Activated T-helper 1 cell treated with anti-CD3 and anti-CD28 coated beads, Interleukin-12 subunit alpha, Interleukin-12 subunit beta, Interleukin-2, Interleukin-4 antibody, amounts not matched to agents 30 ng/mL and 10 ng/mL and 1 ng/mL, durations not matched to agents 14 hours and 24 hours and 36 hours (primary cell): ENCODE results near the gene PAPPA. TPM values are rescaled to one million over a fixed set of nuclear protein-coding genes. Genes with fewer than 3 reads are reported as not detected.

Source experiments
- DNase-seq: peaks from one replicate; pipeline ENCODE4 v3.0.0; 2021; ENCODE audit warnings: low spot score
- H3K27ac Mint-ChIP-seq: one replicate; pipeline ENCODE4 v1.8.0; 2021; ENCODE audit warnings: mild to moderate bottlenecking, mixed read lengths
- H3K27me3 Mint-ChIP-seq: one replicate; pipeline ENCODE4 v1.8.0; 2022; ENCODE audit warnings: mild to moderate bottlenecking, moderate library complexity, mixed read lengths; ENCODE audit not compliant: insufficient read depth
- H3K36me3 Mint-ChIP-seq: one replicate; pipeline ENCODE4 v1.8.0; 2021; ENCODE audit warnings: low read depth, mixed read lengths
- H3K4me1 Mint-ChIP-seq: one replicate; pipeline ENCODE4 v1.8.0; 2021; ENCODE audit warnings: low read depth, mixed read lengths
- H3K4me3 Mint-ChIP-seq: one replicate; pipeline ENCODE4 v1.8.0; 2021; ENCODE audit warnings: mild to moderate bottlenecking, moderate library complexity, mixed read lengths
- H3K9me3 Mint-ChIP-seq: one replicate; pipeline ENCODE4 v1.8.0; 2021; ENCODE audit warnings: mixed read lengths
- intact Hi-C: fragments of 100-400 bp; cut with micrococcal nuclease; formaldehyde crosslinking; loops from one replicate; pipeline ENCODE4 v1.15.1; 2024
- total RNA-seq: library from RNA; stranded (reverse); gene quantifications from 2 replicates; pipeline ENCODE4 v1.2.3, GENCODE V29; 2022

The PAPPA gene
- total RNA-seq, 1 donor from 2014 or later, result not detected

DNA sequence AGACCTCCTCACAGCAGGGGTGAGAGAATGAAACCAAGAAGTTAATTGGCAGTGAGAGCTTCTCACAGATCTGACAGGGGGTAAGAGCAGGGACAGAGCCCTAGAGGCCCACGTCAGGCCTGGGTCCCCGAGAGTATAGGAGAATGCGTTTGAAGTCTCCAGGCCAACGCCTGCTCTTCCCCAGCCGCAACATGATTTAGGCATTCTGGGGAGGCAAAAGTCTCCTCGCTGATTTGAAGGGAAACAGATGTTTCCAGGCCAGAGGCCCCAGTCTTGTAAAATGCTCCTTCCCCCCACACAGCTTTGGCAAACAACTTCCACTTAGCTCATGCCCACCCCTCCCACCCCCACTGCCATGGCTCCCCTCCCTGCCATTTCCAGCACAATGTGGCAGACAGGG, 294.3 kb downstream of the PAPPA start:
- H3K9me3 Mint-ChIP-seq, result no peaks in the 10 kb centered on the region

DNA sequence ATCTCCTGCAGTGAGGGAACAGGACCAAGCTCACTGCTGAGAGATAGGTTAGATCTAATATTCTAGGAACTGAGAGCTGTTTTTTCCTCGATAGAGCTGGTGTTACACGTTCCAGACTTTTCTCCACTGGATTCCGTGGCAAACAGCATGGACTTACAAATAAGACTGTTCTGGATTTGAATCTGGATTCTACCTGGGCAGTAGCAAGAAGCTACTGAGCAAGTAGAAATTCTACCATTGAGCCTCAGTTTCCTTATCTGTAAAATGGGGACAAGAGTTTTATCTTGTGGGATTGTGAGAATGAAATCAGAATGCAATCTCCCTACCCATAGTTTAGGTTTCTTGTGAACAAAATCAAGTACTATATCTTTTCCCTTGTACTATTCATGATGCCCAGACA, 294.8 kb downstream of the PAPPA start:
- Mint-ChIP-seq H3K9me3 (no peaks in the 10 kb centered on the region), H3K36me3 (no peaks in the 10 kb centered on the region), H3K27me3 (no peaks in the 10 kb centered on the region), H3K4me3 (no peak overlapping the region), H3K4me1 (no peaks in the 10 kb centered on the region), H3K27ac (no peak overlapping the region)
- no peak for DNase-seq
- intact Hi-C loops, result no loop called here

More for the DNA sequence above, 294.3 kb downstream of the PAPPA start:
- H3K36me3 Mint-ChIP-seq, result no peaks in the 10 kb centered on the region
- no peaks in the 10 kb centered on the region for H3K27me3 Mint-ChIP-seq
- intact Hi-C loops, result no loop called here
- H3K4me3 Mint-ChIP-seq, result no peak overlapping the region
- no peak overlapping the region for H3K27ac Mint-ChIP-seq
- DNase-seq, result no peak
- no peaks in the 10 kb centered on the region for H3K4me1 Mint-ChIP-seq

DNA sequence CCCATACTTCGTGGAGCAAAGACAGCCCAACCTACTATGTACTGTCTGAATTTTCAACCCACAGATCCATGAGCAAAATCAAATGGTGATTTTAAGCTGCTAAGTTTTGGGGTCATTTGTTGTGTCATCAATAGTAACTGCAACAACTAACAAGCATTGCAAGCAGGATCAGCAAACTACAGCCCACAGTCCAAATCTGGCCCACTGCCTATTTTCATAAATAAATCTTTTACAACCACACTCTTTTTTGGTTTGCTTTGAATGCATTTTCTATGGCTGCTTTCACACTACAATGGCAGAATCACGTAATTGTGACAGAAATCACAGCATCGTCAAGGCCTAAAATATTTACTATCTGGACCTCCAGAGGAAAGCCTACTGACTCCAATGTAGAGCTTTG, 296.4 kb downstream of the PAPPA start:
- no peak for DNase-seq
- H3K4me1 Mint-ChIP-seq, result no peaks in the 10 kb centered on the region
- H3K36me3 Mint-ChIP-seq, result no peaks in the 10 kb centered on the region
- H3K9me3 Mint-ChIP-seq, result no peaks in the 10 kb centered on the region
- H3K27ac Mint-ChIP-seq, result no peak overlapping the region
- H3K27me3 Mint-ChIP-seq, result no peaks in the 10 kb centered on the region
- H3K4me3 Mint-ChIP-seq, result no peak overlapping the region
- intact Hi-C loops, result no loop called here

DNA sequence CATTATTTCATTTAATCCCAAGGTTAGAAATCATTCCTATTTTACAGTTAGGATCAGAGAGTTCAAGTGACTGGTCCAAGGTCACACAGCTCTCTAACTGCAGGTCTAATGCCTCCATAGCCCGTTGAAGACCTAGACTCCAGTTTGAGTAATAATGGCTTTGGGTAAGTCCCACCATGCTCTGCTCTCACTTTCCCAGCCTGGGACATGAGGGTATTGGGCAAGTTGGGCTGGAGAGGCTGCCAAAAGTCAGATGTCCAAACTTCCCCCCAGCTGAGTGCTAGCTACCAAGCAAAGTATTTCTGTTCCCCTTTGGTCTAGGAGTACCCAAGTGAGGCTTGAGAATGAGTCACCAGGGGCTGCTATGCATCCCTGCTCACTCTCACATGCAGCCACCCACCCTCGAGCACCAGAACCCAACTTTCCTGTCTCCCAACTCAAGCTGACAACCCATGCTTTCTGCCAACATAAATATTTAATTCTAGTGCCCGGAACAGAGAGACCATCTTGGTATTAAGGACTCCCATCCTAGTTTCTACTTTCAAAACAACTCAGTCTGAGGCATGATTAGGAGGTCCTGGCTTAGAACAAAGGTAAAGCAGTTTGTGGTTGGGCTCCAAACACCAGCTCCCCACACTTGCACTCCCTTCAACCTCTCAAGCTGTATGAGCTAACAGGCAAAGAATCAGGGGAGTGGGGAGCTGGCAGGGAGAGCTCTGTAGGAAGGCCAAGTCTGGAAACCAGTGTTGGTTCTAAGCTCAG, 297.0 kb downstream of the PAPPA start:
- intact Hi-C loops, result no loop called here
- no peaks in the 10 kb centered on the region for H3K9me3 Mint-ChIP-seq
- H3K27me3 Mint-ChIP-seq, result no peaks in the 10 kb centered on the region
- no peak overlapping the region for H3K27ac Mint-ChIP-seq
- H3K4me1 Mint-ChIP-seq, result no peaks in the 10 kb centered on the region
- H3K36me3 Mint-ChIP-seq, result no peaks in the 10 kb centered on the region
- no peak overlapping the region for H3K4me3 Mint-ChIP-seq
- DNase-seq, result no peak

DNA sequence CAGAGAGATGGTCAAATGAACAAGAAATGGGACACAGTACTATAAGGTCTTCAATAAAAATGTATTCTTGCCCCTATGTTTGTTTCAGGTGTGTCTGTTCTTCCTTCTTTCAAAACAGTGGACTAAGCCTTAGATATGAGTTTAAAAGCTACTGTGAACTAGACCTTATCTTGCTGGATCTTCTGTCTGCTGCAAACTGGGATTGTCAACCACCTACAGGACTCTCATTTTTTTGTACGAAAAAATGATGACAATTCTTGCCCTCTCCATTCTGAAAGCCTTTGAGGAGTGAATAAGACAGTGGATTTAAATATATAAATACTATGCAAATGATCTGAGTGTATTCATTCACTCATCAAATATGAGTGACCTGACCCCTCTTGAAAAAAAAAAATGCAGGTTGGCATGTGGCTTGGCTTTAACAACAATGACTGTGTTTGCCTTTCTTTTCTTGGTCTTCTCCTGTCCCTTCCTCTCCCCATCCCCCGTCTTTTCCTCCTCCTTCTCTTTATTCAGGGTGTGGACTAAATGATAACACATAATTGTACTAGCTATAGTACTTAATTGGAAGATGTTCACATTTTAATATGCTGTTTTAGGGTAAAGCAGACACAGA, 298.0 kb downstream of the PAPPA start:
- Mint-ChIP-seq H3K4me1 (no peaks in the 10 kb centered on the region), H3K9me3 (peaks cover 3% of the 10 kb centered on the region)
- intact Hi-C loops, result no loop called here

More for the DNA sequence above, 298.0 kb downstream of the PAPPA start:
- DNase-seq, result no peak
- Mint-ChIP-seq H3K36me3 (no peaks in the 10 kb centered on the region), H3K4me3 (no peak overlapping the region), H3K27ac (no peak overlapping the region), H3K27me3 (no peaks in the 10 kb centered on the region)
